GM21528 (cell line): Measurements from ENCODE around the gene MYO3B.
"Not testable (repeated sequence)": the region's sequence is repeated elsewhere in the genome, so short reads cannot be mapped to it uniquely, and the experiment has no call there.

ENCODE experiments used
- ATAC-seq: cut with Tn5 transposase; IDR thresholded peaks from one replicate; pipeline ENCODE4 v1.9.1; 2021; ENCODE audit warnings: mild to moderate bottlenecking, moderate library complexity; ENCODE audit not compliant: unreplicated experiment, low FRiP score

Gene MYO3B

DNA sequence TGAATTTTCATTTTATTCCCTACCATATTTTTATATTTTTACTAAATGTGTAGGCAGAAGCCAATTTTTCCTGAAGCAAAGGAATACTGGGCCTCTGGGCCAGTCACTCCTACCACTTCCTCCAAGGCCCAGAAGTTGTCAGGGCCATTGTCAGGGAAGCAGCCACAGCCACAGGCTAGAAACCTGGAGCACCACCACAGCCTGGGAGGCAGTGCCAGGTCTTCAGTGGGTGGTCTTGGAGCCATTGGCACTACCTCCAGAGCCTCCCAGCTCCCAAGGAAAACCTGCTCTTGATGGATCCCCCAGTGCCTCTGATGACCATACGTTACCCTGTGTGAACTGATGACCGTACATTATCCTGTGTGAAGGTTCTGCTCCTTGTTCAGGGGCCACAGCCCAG lies 401.6 kb downstream of the MYO3B start:
- ATAC-seq, result no peak

GRCh38 chr2:170582313-170582712 lies 404.4 kb downstream of the MYO3B start:
- ATAC-seq, result no peak

- no peak for ATAC-seq
Measured at GRCh38 chr2:170582751-170583463, 405.0 kb downstream of the MYO3B start.

- no peak for ATAC-seq
Measured at GRCh38 chr2:170585067-170585466, 407.1 kb downstream of the MYO3B start.

- ATAC-seq, result no peak
Measured at GRCh38 chr2:170586571-170587095, 408.7 kb downstream of the MYO3B start.

GRCh38 chr2:170587117-170587516 lies 409.2 kb downstream of the MYO3B start:
- no peak for ATAC-seq

DNA sequence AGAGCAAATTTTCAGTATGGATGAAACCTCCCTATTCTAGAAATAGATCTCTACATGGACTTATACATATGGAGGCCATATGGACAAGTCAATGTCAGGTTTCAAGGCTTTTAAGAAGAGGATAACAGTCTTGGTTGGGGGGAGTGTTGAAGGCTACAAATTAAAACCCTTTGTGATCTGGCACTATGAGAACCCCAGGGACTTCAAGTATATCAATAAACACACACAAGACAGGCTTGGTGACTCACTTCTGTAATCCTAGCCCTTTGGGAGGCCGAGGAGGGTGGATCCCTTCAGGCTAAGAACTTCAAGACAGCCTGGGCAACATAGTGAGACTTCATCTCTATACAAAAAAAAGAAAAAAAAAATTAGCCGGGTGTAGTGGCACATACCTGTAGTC lies 410.0 kb downstream of the MYO3B start:
- no peak for ATAC-seq

GRCh38 chr2:170588729-170589128 lies 410.8 kb downstream of the MYO3B start:
- ATAC-seq, result no peak

DNA sequence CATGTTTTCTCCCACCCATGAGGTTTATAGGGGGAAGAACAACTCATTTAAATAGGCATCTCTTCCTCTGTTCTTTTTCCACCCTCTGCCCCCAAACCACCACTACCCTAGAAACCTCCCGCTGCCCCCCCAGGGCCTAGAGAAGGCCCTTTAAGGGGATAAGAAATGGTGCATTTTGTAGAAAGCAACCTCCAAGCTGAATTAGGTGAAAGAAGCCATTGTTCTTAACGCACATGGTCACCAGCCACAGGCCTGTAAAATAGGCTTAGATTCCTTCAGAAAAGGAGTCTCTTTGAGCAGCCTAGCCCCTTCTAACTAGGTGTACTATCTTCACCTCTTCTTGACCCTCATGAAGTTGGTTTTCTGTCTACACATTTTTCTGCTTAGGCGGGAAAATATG lies 418.6 kb downstream of the MYO3B start:
- no peak for ATAC-seq

GRCh38 chr2:170598067-170598395 lies 420.1 kb downstream of the MYO3B start:
- no peak for ATAC-seq

GRCh38 chr2:170601489-170601888 lies 423.5 kb downstream of the MYO3B start:
- no peak for ATAC-seq

GRCh38 chr2:170605862-170606261 lies 427.9 kb downstream of the MYO3B start:
- no peak for ATAC-seq

- ATAC-seq, result no peak
Measured at GRCh38 chr2:170607171-170607570, 429.2 kb downstream of the MYO3B start.

- ATAC-seq, result no peak
Measured at GRCh38 chr2:170610615-170611014, 432.7 kb downstream of the MYO3B start.

DNA sequence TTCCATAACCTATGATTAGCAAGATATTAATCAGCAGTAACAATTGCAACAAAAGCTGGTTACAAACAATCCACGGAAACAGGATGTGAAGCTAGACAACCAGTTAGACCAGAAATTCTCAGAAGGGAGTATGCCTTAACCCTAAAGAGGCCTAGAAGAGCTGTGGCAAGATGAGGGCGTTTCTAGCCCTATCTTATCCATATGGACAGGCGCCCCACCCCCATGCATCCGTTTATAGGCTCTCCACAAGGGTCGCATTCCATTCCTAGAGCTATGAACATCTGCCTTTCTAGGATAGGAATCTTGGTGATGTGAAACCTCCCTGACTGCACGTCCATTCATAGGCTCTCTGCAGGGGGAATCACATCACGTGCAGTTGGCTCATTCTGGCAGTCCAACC lies 441.0 kb downstream of the MYO3B start:
- not testable (repeated sequence) for ATAC-seq

DNA sequence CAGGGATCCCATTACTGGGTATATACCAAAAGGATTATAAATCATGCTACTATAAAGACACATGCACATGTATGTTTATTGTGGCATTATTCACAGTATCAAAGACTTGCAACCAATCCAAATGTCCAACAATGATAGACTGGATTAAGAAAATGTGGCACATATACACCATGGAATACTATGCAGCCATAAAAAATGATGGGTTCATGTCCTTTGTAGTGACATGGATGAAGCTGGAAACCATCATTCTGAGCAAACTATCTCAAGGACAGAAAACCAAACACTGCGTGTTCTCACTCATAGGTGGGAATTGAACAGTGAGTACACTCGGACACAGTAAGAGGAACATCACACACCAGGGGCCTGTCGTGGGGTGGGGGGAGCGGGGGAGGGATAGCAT lies 457.1 kb downstream of the MYO3B start:
- not testable (repeated sequence) for ATAC-seq

GRCh38 chr2:170639635-170640034 lies 461.7 kb downstream of the MYO3B start:
- ATAC-seq, result no peak

DNA sequence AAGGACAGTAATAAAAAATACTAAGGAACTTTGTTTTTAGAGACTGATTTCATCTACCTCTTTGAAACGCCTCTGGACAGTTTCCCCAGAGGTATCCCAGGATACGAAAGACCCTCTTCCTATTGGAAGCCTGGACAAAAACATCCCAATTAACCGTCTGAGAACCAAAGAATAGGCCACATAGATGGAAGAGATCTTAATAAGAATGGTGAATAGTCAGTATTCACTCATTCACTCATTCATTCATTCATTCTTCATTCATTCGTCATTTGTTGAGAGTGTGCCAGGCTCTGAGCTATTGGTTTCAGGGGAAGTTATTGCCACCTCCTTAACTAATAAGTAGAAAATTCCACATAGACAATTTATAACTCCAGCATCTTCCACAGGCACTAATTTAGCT lies 464.0 kb downstream of the MYO3B start:
- no peak for ATAC-seq

DNA sequence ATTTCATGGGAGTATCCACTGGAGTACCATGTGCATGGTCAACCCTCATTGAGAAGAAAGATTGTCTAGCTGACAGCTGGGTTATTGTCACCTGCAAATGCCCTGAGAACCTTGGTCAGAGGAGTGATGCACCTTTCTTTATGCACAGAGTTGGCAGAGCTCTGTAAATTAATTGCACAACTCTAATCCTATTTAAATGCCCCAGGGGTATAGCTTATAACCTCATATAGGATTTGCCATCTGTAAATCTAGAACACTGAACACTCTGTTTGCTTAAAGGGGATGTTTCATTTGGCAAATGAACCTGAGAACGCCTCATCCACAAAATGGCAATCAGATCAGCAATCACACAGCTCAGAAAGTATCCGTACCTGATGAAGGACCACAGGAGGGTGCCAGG lies 465.4 kb downstream of the MYO3B start:
- ATAC-seq, result no peak

DNA sequence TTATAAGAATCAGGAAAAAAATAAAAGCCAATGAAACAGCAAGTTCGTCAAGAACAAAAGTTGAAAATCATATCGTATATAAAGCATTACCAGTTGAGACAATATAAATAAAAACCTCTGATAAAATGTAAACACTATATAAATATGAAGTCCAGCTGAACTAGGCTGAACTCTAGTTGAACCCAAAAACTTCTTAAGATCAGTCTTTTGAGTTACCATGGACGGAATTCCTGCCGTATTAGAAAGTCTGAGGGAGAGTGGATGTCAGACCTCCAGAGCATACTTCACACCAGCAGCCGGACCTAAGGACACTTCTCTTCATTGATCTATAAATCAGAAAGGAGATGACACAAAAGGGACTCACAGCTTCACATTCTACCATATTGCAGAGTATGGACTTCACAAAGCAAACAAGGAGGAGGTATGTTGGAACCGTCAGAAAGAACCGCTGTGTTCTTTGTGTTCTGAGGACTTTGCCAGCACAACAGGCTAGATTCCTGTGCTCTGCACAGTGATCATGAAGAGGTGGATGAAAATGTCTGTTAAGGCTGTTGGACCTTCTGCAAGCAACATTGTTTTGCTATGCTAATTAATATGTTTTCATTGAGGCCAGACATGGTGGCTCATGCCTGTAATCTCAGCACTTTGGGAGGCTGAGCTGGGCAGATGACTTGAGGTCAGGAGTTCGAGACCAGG lies 469.9 kb downstream of the MYO3B start:
- ATAC-seq, result no peak

DNA sequence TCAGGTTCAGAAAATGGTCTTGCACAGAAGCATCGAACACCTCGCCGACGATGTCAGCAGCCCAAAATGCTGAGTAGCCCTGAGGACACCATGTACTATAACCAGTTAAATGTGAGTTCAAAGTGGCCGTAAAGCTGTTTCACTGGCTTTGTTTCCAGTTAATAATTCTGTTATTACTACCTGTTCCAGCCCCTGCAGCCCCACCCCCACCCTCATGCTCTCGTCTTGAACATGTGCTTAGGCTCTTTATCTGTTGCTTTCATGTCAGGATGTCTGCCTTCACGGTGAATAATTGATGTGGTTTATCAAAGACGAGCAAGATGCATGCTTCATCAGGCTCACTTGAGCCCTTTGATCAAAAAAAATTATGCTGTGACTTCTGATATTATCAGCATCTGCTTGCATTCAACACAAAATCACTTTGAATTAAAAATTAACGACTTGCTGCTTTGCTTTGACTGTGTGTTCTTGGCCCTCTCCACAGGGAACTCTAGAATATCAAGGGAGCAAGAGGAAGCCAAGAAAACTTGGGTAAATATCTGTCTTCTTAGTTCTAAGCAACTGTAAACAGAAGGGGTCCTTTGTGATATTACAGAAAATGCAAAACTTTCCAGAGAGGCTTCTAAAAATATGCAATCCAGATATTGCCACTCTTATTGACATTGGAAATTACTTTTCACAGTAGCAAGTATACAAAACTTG lies 473.8 kb downstream of the MYO3B start:
- ATAC-seq, result no peak
